Activated effector memory CD4-positive, alpha-beta T cell treated with Interleukin-2 at 50 U/mL for 16 hours (primary cell): ENCODE measurements around the gene POLDIP3.
A peak's percentile ranks its signal among the peaks of the same experiment; 100 is the strongest.
"Not testable (repeated sequence)": the region's sequence is repeated elsewhere in the genome, so short reads cannot be mapped to it uniquely, and the experiment has no call there.

Experiments
- DNase-seq: peaks from one replicate; pipeline ENCODE4 v3.0.0-alpha.2; 2020

POLDIP3 gene

DNA sequence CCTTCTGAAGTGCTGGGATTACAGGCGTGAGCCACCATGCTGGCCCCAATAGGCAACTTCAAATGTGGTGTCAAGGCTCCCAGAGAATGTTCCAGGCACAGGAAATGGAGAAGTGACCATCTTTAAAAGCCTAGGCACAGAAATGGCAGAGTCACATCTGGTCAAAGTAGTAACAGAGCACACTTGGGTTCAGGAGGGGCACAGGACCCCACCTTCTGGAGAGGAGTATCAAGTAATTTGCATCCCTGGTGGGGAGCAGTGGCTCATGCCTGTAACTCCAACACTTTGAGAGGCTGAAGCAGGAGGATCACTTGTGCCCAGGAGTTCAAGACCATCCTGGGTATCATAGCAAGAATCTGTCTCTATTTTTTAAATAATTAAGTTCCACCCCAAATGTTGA, 31.7 kb downstream of the POLDIP3 start:
- DNase-seq = no peak

DNA sequence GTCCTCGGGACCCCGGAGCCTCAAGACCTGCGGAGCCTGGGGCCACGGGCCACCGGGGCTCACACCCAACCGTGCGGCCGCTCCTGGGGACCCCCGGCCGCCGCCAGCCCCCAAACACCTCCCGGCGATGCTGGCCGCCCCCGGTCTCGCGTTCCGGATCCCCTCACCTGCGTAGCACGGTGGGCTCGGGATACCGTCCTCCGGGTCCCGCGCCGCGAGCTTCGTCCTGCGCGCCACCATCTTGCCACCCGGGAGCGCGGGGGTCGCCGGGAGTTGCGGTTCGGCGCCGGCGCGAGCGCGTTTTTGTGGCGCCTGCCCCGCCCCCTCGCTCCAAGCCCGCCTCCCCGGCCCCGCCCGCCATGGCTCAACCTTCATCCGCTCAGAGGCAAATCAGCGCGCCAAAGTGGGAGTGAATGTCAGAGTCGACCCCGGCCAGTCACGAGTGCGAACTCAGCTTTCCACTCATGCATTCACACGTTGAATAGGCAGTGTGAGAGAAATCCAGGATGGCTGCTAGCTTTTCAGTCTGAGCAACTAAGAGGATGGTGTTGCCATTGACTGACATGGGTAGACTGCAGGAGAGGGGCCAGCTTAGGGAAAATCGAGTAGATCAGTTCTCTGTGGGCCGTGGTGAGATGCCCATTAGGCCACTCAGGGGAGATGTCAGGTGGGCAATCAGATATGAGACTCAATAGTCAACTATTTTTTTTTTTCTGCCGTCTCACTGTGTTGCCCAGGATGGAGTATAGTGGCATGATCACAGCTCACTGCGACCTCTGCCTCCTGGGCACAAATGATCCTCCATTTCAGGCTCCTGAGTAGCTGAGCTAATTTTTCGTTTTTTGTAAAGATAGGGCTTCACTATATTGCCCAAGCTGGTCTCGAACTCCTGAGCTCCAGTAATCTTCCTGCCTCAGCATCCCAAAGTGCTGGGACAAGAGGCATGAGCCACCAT, 32.6 kb downstream of the POLDIP3 start:
- peak; percentile 75 for DNase-seq

DNA sequence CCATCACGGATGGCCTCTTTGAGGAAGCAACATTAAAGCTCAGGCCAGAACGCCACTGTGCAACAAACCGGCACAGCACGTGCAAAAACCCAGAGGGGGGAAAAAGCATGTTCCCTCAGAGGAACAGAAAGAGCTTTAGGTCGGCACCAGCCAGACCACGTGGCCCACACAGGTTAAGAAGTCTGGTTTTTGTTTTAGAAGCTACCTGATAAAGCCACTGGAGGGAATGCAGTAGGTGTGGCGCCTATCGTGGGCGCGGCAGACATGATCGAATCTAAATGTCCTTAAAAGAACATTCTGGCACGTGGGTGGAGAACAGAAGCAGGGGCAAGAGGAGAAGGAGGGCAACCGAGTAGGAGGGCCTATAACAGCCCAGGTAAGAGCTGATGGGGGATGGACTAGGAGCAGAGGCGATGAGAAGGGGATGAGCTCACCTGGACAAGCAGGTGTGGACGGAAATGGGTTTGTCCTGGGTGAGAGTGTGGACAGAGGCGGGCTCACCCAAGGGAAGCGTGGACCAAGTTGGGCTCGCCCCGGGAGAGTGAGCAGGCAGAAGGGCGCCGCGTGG, 33.4 kb downstream of the POLDIP3 start:
- not testable (repeated sequence) for DNase-seq

DNA sequence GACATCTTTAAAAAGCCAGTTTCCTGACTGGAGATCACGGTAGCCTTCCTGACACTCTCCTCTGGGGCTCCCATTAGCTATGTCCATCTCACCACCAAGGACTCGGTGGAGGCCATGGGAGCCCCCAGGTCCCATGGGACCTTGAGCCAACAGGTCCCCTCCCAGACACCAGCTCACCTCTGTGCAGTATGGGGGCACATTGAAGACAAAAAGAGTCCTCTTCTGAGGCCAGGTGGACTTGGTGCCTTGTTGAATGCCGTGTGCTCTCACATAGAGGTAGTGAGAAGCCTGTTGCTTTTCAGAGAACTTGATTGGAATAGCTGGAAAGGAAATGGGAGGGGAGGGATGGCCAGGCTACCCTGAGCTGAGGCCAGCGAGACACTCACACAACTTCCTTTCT, 34.6 kb downstream of the POLDIP3 start:
- not testable (repeated sequence) for DNase-seq

DNA sequence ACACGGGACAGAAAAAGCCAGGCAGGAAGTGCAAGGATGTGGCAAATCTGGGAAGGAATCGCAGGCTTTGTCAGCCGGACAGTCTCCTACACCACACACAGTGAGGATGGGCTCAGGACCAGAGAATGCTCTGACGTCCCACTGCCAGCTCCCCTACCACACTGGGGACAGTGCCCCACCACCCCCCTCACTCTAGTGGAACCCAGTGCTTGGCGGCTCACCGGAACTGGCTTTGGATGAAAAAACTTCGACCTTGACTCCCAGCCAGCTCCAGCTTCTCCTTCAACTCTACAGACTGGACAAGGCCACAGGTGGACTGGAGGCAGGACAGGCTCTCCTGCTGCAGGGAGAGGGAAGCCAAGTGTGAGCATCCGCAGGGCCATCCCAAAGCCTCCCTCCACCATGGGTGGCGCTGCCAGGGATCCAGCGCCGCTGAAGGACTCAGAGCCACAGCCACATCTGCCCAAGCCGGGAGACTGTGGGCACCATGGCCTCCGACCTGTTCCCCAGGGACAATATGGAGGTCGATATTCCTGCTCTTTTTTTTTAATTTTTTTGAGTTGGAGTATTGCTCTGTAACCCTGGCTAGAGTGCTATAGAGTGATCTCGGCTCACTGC, 37.0 kb downstream of the POLDIP3 start:
- DNase-seq = no peak

DNA sequence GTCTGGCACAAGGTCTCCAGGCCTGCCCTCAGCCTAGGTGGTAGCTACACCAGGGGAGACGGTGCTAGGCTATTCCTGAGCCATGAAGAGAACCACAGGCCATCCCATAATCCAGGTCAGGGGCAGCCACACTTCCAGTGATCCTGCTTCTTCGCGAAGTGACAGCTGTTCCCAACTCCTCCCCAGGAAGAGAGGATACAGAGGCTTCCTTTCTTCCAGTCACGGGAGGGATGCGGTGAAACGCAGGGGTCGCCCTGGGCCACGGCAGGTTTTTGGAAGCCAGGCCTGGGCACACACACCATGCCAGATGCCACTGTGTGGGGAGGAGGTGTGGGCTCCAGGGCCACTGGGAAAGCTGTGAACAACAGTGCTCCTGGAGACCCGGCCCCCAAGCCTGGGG, 37.5 kb downstream of the POLDIP3 start:
- DNase-seq = not testable (repeated sequence)

DNA sequence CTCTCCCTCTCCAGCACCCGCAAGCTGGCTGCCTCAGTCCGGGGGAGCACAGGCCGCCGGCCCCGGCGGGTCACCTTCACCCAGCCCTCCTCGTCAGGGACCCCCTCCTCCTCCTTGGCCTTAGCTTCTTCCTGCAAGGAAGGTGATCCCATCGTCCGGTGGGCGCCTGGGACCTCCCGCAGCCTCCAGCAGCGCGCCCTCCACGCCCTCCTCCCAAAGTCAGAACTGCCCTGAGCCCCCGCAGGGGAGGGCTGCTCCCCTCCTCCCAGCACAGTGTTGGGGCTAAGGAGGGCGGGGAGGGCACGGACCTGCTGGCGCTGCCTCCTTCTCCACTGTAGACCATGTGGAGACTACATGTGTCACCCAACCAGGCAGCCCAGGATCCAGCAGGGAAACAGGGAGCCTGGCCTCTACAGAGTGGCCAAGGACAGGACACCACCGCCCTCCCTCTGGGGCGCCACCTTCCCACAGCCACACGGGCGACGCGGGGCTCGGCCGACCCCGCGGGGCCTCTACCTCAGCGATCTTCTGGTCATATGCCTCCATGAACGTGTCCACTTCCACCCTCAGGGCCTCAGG, 38.6 kb downstream of the POLDIP3 start:
- not testable (repeated sequence) for DNase-seq

DNA sequence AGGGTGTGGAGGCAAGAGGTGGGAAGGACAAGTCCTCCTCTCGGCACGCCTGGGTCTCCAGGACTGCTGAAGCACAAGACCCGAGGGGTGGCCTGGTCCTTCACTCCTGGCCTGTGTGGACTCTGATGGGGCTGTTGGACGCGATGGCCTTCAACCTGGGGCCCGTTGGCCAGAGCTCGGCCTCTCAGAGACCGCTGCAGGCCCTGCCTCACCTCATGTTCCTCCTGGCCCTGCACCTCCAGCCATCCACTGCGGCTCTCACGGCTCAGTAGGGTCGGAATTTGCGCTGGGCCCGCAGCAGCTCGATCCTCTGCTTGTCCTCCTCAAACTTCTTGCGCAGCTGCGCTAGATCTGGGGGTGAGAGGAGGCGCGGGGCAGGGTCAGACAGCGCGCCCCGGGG, 40.2 kb downstream of the POLDIP3 start:
- DNase-seq = not testable (repeated sequence)

DNA sequence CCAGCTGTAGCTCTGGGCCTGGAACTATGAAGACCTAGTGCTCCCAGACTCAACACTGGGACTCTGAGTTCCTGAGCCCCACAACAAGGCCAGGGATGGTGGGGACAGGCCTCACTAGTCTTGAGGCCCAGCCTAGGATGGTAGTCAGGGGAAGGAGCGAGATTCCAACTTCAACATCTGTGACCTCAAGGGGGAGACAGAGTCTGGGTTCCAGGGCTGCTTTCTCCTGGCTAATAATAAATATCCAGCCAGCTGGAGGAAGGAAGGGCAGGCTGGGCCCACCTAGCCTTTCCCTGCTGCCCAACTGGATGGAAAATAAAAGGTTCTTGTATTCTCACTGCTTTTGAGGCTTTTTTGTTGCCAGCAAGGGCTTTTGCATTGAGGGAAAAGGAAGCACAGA, 40.6 kb downstream of the POLDIP3 start:
- not testable (repeated sequence) for DNase-seq

DNA sequence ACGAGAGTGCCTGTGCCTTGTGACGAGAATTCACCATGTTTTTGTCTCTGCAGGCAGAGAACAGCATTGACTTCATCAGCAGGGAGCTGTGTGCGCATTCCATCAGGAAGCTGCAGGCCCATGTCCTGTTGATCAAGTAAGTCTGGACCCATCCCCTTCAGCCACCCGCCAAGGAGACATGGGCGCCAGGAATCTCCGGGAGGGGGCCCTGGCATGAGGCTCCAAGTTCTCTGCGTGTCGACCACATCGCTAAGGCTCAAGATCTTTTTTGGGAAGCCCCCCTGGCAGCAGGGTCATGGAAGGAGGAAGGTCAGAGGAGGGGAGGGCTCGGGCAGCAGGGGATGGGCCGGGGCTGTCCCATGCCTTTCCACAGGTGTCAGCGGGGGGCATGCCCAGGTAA, 43.6 kb downstream of the POLDIP3 start:
- not testable (repeated sequence) for DNase-seq

DNA sequence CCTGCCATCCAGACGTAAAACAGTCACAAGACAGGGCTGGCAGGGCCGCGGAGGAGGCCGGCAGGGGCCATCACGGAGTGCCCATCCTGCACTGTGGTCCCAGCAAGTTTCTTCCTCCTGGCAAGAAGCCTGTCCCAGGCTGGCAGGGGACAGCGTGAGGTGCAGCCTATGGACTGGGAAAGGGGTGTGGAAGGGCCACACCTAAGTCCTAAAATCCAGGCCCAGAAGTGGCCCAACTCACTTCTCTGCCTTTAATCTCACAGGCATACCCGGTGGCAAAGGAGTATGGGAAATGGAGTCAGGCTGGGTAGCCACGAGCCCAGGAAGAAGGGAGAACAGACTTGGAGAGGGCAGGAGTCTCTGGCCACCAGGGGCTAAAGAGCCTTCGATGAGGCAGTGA, 44.1 kb downstream of the POLDIP3 start:
- not testable (repeated sequence) for DNase-seq

DNA sequence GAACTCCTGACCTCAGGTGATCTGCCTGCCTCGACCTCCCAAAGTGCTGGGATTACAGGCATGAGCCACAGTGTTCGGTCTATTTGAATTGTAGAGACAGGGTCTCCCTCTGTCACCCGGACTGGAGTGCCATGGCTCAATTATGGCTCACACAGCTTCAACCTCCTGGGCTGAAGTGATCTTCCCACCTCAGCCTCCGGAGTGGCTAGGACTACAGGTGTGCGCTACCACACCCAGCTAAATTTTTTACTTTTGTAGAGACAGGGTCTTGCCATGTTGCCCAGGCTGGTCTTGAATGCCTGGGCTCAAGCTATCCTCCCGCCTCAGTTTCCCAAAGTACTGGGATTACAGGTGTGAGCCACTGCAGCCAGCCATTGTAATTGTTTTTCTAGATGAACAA, 46.7 kb downstream of the POLDIP3 start:
- not testable (repeated sequence) for DNase-seq

DNA sequence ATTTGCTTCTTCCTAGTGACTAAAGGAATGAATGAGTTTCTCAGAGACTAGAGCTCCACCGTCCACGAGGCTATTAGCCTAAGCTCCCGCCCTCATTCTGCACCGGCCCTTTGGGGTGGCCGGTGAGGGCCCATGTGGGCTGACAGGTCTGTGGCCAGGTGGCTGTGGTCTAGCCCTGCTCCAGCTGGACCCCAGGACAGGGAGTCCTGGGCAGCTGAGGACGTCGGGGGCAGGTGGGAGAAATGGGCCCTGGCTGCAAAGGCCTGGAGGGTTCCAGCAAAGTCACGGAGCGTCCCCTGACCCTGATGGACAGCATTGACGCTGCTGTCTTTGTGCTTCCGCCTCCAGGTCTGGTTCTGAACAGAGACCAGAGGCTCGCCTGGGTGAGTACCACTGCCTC, 48.7 kb downstream of the POLDIP3 start:
- DNase-seq = no peak

DNA sequence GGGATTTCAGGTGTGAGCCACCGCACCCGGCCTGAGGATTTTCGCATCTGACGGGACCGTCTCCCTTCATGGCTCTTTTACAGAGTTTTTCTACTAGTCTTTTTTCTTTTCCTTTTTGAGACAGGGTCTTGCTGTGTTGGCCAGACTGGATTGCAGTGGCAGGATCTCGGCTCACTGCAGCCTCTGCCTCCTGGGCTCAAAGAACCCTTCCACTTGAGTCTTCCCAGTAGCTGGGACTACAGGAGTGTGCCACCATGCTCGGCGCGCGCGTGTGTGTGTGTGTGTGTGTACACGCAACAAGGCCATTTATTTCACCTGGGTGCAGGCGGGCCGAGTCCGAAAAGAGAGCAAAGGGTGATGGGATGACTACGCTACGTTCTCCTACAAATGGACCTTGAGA, 50.0 kb downstream of the POLDIP3 start:
- no peak for DNase-seq

DNA sequence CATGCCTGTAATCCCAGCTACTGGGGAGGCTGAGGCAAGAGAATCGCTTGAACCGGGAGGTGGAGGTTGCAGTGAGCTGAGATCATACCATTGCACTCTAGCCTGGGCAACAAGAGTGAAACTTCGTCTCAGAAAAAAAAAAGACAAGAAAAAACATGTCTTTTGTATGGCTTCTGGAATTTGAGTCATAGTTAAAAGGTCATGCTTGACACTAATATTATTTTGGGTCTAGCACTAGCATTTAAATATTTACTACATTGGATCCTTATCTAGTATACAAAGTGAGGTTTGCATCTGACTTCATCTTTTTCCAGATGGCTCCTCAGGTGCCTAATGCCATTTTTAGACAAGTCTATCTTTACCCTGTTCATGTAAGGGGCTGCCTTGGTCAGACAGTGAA, 50.7 kb downstream of the POLDIP3 start:
- not testable (repeated sequence) for DNase-seq

DNA sequence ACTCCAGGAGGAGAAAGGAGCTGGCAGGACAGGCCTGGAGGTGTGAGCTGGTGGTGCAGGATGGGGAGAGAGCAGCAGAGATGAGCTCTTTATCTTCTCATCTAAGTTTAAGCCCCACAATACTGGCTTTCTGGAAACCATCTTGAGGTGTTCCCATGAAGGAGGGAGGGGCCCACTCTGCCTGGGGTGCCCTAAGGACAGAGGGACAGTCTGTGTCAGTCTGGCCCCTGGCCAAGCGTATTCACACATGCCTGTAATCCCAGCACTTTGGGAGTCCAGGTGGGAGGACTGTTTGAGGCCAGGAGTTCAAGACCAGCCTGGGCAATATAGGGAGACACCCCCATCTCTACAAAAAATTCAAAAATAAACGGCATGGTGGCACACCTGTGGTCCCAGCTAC, 52.0 kb downstream of the POLDIP3 start:
- no peak for DNase-seq

DNA sequence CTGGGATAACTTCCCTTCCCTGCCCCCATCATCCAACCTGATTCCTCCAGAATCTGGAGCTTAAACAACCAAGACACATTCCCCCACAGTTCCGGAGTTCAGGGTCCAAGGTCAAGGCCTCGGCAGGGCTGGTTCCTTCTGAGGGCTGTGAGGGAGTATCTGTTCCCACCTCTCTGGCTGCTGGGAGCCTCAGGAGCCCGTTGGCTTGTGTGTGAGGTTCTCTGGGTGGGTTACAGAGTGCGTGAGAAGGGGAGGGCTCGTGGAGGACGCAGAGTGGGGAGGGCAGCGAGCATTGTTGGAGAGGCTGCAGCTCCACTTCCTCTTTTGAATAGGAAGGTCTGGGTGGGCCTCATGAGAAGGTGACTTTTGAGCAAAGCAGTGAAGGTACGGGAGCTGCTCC, 52.4 kb downstream of the POLDIP3 start:
- DNase-seq = no peak

DNA sequence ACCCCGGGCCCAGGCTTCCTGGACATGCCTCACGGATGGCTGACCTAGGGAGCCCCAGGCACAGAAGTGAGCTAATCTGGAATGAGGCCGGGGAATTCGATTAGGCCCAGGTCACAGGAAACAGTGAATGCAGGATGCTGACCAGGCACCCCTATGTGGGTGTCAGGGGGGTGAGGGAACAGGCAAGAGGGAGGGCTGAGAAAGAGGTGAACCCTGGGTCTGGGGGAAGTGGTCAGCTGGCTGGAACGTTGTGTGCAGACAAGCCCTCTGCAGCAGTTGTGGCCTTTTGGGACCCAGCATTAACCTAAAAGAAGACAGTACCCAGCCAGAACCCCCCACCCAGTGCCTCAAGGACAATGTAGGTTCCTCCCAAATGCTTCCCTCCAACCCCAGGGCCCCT, 52.8 kb downstream of the POLDIP3 start:
- no peak for DNase-seq

DNA sequence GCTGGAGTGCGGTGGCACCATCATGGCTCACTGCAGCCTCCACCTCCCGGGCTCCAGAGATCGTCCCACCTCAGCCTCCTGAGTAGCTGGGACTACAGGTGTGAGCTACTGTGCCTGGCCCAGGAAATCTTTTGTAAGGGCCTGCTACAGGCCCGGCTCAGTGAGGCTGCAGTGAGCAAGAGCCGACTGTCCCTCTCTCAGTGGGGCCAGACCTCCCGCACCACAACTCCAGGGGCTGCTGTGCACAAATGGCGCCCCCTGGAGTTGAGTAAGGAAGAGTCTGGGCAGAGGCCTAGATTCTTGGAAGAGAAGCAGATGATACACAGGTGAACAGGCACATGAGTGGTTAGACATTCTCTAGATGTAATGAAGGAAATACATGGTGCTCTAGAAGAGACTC, 53.9 kb downstream of the POLDIP3 start:
- no peak for DNase-seq

DNA sequence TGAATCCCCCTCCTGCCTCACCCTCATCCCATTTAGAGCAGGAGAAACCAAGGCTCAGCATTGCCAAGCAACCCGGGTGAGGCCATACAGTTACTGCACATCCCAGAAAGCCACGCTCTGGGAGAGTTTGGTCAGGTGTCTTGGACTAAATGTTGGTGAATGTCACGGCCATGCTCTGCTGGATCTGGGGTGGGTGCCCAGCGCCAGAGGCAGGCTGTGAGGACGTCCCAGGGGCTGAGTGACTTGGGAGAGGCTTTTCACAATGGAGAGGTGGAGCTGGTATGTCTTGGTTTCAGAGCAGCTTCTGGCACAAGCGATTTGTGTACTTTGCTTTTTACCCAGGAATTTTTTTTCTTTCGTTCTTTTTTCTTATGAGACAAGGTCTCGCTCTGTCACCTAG, 54.3 kb downstream of the POLDIP3 start:
- DNase-seq = no peak

DNA sequence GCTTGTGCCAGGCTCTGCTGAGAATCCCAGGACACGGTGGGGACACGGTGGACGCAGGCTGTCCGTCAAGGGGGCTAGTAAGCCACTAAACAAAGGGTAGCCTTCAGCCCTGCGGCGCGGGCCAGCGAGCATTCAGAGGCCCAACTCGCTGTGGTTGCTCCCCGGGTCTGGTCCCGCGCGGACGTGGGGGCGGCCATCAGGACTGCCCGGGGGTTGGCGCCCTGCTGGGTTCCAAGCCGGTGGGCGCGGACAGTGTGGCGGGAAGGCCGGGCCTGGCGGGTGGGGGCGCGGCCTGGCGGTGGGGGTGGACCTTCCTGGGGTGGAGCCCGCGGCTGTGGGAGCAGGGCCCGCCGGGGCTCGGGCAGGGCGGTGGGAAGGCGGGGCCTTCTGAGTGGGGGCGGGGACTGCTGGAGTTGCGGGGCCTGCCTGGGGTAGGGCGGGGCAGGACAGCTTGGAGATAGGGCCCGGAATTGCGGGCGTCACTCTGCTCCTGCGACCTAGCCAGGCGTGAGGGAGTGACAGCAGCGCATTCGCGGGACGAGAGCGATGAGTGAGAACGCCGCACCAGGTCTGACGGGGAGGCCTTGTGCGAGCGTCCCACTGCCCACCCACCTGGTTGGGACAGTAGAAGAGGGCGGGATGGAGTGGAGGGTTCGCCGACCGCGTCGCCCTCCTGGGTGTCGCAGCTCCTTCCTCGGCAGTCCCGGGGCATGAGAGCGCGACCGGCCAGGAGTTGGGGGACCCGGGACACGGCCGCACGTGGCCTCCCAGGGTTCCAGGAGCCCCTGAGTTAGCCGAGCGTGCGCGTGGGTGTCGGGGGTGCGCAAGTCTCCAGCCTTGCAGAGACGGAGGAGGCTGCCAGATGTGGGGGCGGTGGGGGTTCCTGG, 61.0 kb downstream of the POLDIP3 start, which contains the start of gene SERHL2:
Gene SERHL2, plus strand, starts transcription at position 482 of the 887 bp plus-strand sequence. Its CDS starts 65 bp downstream, at position 547.
- DNase-seq = peak; percentile 86

DNA sequence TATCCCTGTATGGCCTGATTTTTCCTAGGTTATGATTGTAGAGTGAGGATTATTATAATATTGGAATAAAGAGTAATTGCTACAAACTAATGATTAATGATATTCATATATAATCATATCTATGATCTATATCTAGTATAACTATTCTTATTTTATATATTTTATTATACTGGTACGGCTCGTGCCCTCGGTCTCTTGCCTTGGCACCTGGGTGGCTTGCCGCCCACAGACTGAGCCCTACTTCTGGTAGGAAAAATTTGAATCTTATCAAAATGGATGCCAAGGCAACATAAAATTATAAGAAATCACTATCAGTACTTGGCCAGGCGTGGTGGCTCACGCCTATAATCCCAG, 62.4 kb downstream of the POLDIP3 start:
- not testable (repeated sequence) for DNase-seq
